ENCODE data around the gene TFCP2L1. TPM values are rescaled to one million over a fixed set of nuclear protein-coding genes. Genes with fewer than 3 reads are reported as not detected.

TFCP2L1 gene
- total RNA-seq, 1 experiment from 2014 or later, result 4.3 TPM

DNA sequence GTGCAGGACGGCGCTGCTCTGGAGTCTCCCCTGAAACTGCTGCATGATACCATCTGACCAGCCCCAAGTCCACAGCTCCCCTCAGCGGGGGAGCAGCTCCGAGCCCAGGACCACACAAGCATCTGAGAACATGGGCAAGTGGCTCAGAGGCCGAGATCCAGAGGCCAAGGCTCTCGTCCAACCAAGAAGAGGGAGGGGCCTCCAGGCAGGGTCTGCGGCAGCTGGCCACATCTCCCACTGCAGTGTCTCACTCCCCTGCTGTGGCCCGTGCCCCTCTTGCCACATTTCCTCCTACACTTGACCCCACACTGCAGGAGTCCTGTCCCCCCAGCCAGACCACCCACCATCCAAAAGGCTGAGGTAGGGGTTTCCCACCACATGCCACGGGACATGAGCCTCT lies 50.2 kb downstream of the TFCP2L1 start:
- no peaks in the 10 kb centered on the region for H3K9me3 Mint-ChIP-seq
- no peaks in the 10 kb centered on the region for H3K36me3 Mint-ChIP-seq
- TF ChIP-seq TCF7 (CRISPR knock-in tag; IDR thresholded peaks at IDR 0.05; ENCODE audit: low read depth) (no peak), AR (CRISPR knock-in tag; IDR thresholded peaks at IDR 0.05) (no peak), PRRX2 (CRISPR knock-in tag; IDR thresholded peaks at IDR 0.05) (no peak), PRDM15 (CRISPR knock-in tag; IDR thresholded peaks at IDR 0.05) (no peak), ZNF396 (CRISPR knock-in tag; IDR thresholded peaks at IDR 0.05; ENCODE audit: borderline replicate concordance) (no peak), GTF2I (CRISPR knock-in tag; conservative IDR thresholded peaks at IDR 0.05) (no peak), SMAD3 (CRISPR knock-in tag; IDR thresholded peaks at IDR 0.05; ENCODE audit: borderline replicate concordance) (no peak), ATF2 (CRISPR knock-in tag; IDR thresholded peaks at IDR 0.05; ENCODE audit: borderline replicate concordance, low read depth) (no peak), MYBL2 (CRISPR knock-in tag; IDR thresholded peaks at IDR 0.05) (no peak), ZNF219 (CRISPR knock-in tag; IDR thresholded peaks at IDR 0.05; ENCODE audit: borderline replicate concordance) (no peak)
- TF ChIP-seq, protein P1, sequence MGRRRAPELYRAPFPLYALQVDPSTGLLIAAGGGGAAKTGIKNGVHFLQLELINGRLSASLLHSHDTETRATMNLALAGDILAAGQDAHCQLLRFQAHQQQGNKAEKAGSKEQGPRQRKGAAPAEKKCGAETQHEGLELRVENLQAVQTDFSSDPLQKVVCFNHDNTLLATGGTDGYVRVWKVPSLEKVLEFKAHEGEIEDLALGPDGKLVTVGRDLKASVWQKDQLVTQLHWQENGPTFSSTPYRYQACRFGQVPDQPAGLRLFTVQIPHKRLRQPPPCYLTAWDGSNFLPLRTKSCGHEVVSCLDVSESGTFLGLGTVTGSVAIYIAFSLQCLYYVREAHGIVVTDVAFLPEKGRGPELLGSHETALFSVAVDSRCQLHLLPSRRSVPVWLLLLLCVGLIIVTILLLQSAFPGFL (CRISPR knock-in tag; IDR thresholded peaks at IDR 0.05; ENCODE audit: borderline replicate concordance), result no peak
- TF ChIP-seq, protein P2, sequence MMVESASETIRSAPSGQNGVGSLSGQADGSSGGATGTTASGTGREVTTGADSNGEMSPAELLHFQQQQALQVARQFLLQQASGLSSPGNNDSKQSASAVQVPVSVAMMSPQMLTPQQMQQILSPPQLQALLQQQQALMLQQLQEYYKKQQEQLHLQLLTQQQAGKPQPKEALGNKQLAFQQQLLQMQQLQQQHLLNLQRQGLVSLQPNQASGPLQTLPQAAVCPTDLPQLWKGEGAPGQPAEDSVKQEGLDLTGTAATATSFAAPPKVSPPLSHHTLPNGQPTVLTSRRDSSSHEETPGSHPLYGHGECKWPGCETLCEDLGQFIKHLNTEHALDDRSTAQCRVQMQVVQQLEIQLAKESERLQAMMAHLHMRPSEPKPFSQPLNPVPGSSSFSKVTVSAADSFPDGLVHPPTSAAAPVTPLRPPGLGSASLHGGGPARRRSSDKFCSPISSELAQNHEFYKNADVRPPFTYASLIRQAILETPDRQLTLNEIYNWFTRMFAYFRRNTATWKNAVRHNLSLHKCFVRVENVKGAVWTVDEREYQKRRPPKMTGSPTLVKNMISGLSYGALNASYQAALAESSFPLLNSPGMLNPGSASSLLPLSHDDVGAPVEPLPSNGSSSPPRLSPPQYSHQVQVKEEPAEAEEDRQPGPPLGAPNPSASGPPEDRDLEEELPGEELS (CRISPR knock-in tag; IDR thresholded peaks at IDR 0.05), result no peak
- no peak for DNase-seq (ENCODE audit: low spot score)
- H3K4me1 Mint-ChIP-seq, result no peaks in the 10 kb centered on the region
- CTCF ChIA-PET, result interaction anchor here (0.9 to 1.6 kb wide), 3 partner anchors 106 to 121 kb away, joined by 3 to 4 read pairs (median 3); no protein-coding TSS in a partner anchor
- H3K27ac Mint-ChIP-seq, result no peak overlapping the region
- no peak overlapping the region for H3K4me3 Mint-ChIP-seq
- POLR2A ChIA-PET, result no interaction called here
- ATAC-seq, result no peak
- no peaks in the 10 kb centered on the region for H3K27me3 Mint-ChIP-seq (ENCODE audit: low read depth)

DNA sequence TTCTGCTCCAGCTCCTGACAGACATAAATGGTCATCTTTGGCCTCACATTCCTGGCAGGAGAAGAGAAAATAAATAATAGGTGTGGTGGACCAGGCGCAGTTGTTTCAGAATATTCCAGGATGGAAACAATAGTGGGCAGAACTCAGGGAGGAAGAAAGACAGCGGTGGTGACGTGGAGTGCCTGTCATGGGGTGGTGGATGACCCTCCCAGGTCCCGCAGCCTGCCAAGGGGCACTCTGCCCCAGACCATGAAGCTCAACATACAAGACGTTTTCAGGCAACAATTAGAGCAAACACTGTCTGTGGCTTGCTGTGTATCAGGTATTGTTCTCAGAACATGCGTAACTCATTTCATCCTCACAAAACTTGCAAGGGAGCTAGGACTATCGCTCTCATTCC lies 50.9 kb downstream of the TFCP2L1 start:
- TF ChIP-seq ZNF396 (CRISPR knock-in tag; IDR thresholded peaks at IDR 0.05; ENCODE audit: borderline replicate concordance) (no peak), JAZF1 (CRISPR knock-in tag; IDR thresholded peaks at IDR 0.05) (no peak), FOXJ3 (CRISPR knock-in tag; IDR thresholded peaks at IDR 0.05; ENCODE audit: borderline replicate concordance) (no peak), GTF2I (CRISPR knock-in tag; conservative IDR thresholded peaks at IDR 0.05) (no peak), IRF2 (CRISPR knock-in tag; IDR thresholded peaks at IDR 0.05; ENCODE audit: borderline replicate concordance, low read depth) (no peak), TCF7 (CRISPR knock-in tag; IDR thresholded peaks at IDR 0.05; ENCODE audit: low read depth) (no peak)
- TF ChIP-seq, protein P1 (CRISPR knock-in tag; IDR thresholded peaks at IDR 0.05; ENCODE audit: borderline replicate concordance), result no peak
- DNase-seq (ENCODE audit: low spot score), result no peak
- ChIA-PET CTCF (interaction anchor here (1.1 to 1.6 kb wide), 4 partner anchors 25 to 139 kb away, joined by 3 to 4 read pairs (median 4); no protein-coding TSS in a partner anchor), POLR2A (no interaction called here)
- Mint-ChIP-seq H3K4me1 (no peaks in the 10 kb centered on the region), H3K9me3 (no peaks in the 10 kb centered on the region), H3K27me3 (ENCODE audit: low read depth) (no peaks in the 10 kb centered on the region), H3K4me3 (no peak overlapping the region), H3K36me3 (no peaks in the 10 kb centered on the region), H3K27ac (no peak overlapping the region)
- ATAC-seq, result no peak
